GM19238 (cell line): ENCODE results near the gene CDK11A.

Experiments used
- DNase-seq: peaks from one replicate; pipeline ENCODE4 v3.0.0; 2011; ENCODE audit warnings: low spot score; ENCODE audit not compliant: insufficient read length

CDK11A gene

GRCh38 chr1:1724035-1724864 lies at the start of gene CDK11A:
CDK11A (minus strand) TSS chr1:1724357; CDS start chr1:1722818, 1,539 bp downstream.
- peak; percentile 90 for DNase-seq

- no peak for DNase-seq
Measured at GRCh38 chr1:1773874-1774273, 49.7 kb upstream of the CDK11A start.

GRCh38 chr1:1771096-1771495 lies 46.9 kb upstream of the CDK11A start:
- no peak for DNase-seq

GRCh38 chr1:1770102-1770501 lies 45.9 kb upstream of the CDK11A start:
- DNase-seq: no peak

- no peak for DNase-seq
Measured at GRCh38 chr1:1768249-1768992, 44.3 kb upstream of the CDK11A start.

- no peak for DNase-seq
Measured at GRCh38 chr1:1764876-1765470, 40.8 kb upstream of the CDK11A start.

- DNase-seq: no peak
Measured at GRCh38 chr1:1763657-1764621, 39.8 kb upstream of the CDK11A start.

GRCh38 chr1:1761504-1762376 lies 37.6 kb upstream of the CDK11A start:
- no peak for DNase-seq

- DNase-seq: no peak
Measured at GRCh38 chr1:1760715-1761114, 36.6 kb upstream of the CDK11A start.

GRCh38 chr1:1760345-1760650 lies 36.1 kb upstream of the CDK11A start:
- no peak for DNase-seq

- DNase-seq: no peak
Measured at GRCh38 chr1:1759456-1760344, 35.5 kb upstream of the CDK11A start.

GRCh38 chr1:1758692-1759455 lies 34.7 kb upstream of the CDK11A start:
- no peak for DNase-seq

- DNase-seq: no peak
Measured at GRCh38 chr1:1758059-1758621, 34.0 kb upstream of the CDK11A start.

GRCh38 chr1:1757422-1758058 lies 33.4 kb upstream of the CDK11A start:
- DNase-seq: no peak

GRCh38 chr1:1756661-1757421 lies 32.7 kb upstream of the CDK11A start:
- no peak for DNase-seq

- DNase-seq: no peak
Measured at GRCh38 chr1:1755852-1756251, 31.7 kb upstream of the CDK11A start.

GRCh38 chr1:1755426-1755825 lies 31.3 kb upstream of the CDK11A start:
- no peak for DNase-seq
